AG08396 (cell line): ENCODE data around the gene EPC2.
"Not testable (repeated sequence)": the region's sequence is repeated elsewhere in the genome, so short reads cannot be mapped to it uniquely, and the experiment has no call there.

Source experiments
- DNase-seq: peaks from one replicate; pipeline ENCODE4 v3.0.0; 2012; ENCODE audit warnings: low spot score, mixed read lengths

EPC2 gene

GRCh38 chr2:148674063-148675020 is 29.8 kb downstream of the EPC2 start:
- no peak for DNase-seq

- DNase-seq, result no peak
These were observed 31.2 kb downstream of the EPC2 start for GRCh38 chr2:148675708-148676107.

GRCh38 chr2:148678302-148679179 is 34.0 kb downstream of the EPC2 start:
- not testable (repeated sequence) for DNase-seq

GRCh38 chr2:148680462-148680861 is 35.9 kb downstream of the EPC2 start:
- DNase-seq, result no peak

GRCh38 chr2:148681443-148681842 is 36.9 kb downstream of the EPC2 start:
- no peak for DNase-seq

GRCh38 chr2:148681862-148682261 is 37.3 kb downstream of the EPC2 start:
- DNase-seq, result not testable (repeated sequence)

GRCh38 chr2:148684507-148684906 is 40.0 kb downstream of the EPC2 start:
- DNase-seq, result no peak

- no peak for DNase-seq
These were observed 43.0 kb downstream of the EPC2 start for GRCh38 chr2:148687543-148687942.

- not testable (repeated sequence) for DNase-seq
These were observed 43.5 kb downstream of the EPC2 start for GRCh38 chr2:148688011-148688410.

- no peak for DNase-seq
These were observed 52.4 kb downstream of the EPC2 start for GRCh38 chr2:148696985-148697384.

GRCh38 chr2:148699830-148700229 is 55.3 kb downstream of the EPC2 start:
- DNase-seq, result no peak

GRCh38 chr2:148701039-148701438 is 56.5 kb downstream of the EPC2 start:
- no peak for DNase-seq

GRCh38 chr2:148701877-148702276 is 57.3 kb downstream of the EPC2 start:
- no peak for DNase-seq

GRCh38 chr2:148702475-148702874 is 57.9 kb downstream of the EPC2 start:
- no peak for DNase-seq

GRCh38 chr2:148704247-148704646 is 59.7 kb downstream of the EPC2 start:
- no peak for DNase-seq

GRCh38 chr2:148716378-148716920 is 71.9 kb downstream of the EPC2 start:
- no peak for DNase-seq

- no peak for DNase-seq
These were observed 73.5 kb downstream of the EPC2 start for GRCh38 chr2:148718039-148718438.

- DNase-seq, result no peak
These were observed 74.7 kb downstream of the EPC2 start for GRCh38 chr2:148719195-148719749.

- no peak for DNase-seq
These were observed 75.4 kb downstream of the EPC2 start for GRCh38 chr2:148719941-148720436.

GRCh38 chr2:148720501-148721001 is 76.0 kb downstream of the EPC2 start:
- DNase-seq, result no peak

- no peak for DNase-seq
These were observed 77.0 kb downstream of the EPC2 start for GRCh38 chr2:148721520-148721931.
